NK-92 treated with Interleukin-12 subunit alpha and Interleukin-12 subunit beta, amount 100 ng/mL, for 24 hours (cell line): ENCODE data around the gene MUC6.

Source experiments
- DNase-seq: peaks from one replicate; lab custom pipeline; 2025; lab: John Stamatoyannopoulos, UW

MUC6 gene

GRCh38 chr11:1051356-1052132 lies 15.0 kb upstream of the MUC6 start:
- DNase-seq, result no peak

- peak; percentile 29 for DNase-seq
These were observed 14.2 kb upstream of the MUC6 start for GRCh38 chr11:1050581-1051355.

- DNase-seq, result no peak
These were observed 13.5 kb upstream of the MUC6 start for GRCh38 chr11:1049911-1050580.

- DNase-seq, result no peak
These were observed 12.9 kb upstream of the MUC6 start for GRCh38 chr11:1049431-1049891.

- DNase-seq, result no peak
These were observed 12.5 kb upstream of the MUC6 start for GRCh38 chr11:1049071-1049405.

- DNase-seq, result no peak
These were observed 12.0 kb upstream of the MUC6 start for GRCh38 chr11:1048375-1049070.

GRCh38 chr11:1047595-1048156 lies 11.2 kb upstream of the MUC6 start:
- no peak for DNase-seq

GRCh38 chr11:1044160-1044559 lies 7.6 kb upstream of the MUC6 start:
- no peak for DNase-seq

GRCh38 chr11:1043563-1044096 lies 7.1 kb upstream of the MUC6 start:
- DNase-seq, result no peak

GRCh38 chr11:1042626-1043562 lies 6.4 kb upstream of the MUC6 start:
- no peak for DNase-seq

- DNase-seq, result no peak
These were observed 5.6 kb upstream of the MUC6 start for GRCh38 chr11:1041936-1042608.

- no peak for DNase-seq
These were observed 5.0 kb upstream of the MUC6 start for GRCh38 chr11:1041471-1041870.

- no peak for DNase-seq
These were observed 4.6 kb upstream of the MUC6 start for GRCh38 chr11:1041149-1041467.

GRCh38 chr11:1040428-1041148 lies 4.1 kb upstream of the MUC6 start:
- no peak for DNase-seq

GRCh38 chr11:1039481-1040427 lies 3.2 kb upstream of the MUC6 start:
- DNase-seq, result no peak

- no peak for DNase-seq
These were observed 2.4 kb upstream of the MUC6 start for GRCh38 chr11:1038921-1039320.

GRCh38 chr11:1038361-1038760 lies 1.8 kb upstream of the MUC6 start:
- DNase-seq, result no peak

- no peak for DNase-seq
These were observed 1.1 kb upstream of the MUC6 start for GRCh38 chr11:1037506-1038055.
